Dermis lymphatic vessel endothelial cell (primary cell): ENCODE data around the gene TSTD1. TPM values are rescaled to one million over a fixed set of nuclear protein-coding genes. Genes with fewer than 3 reads are reported as not detected.

Source experiments
- total RNA-seq: library from RNA; depleted of rRNA; stranded (reverse); fragments of >200 nt; gene quantifications from 2 replicates; pipeline ENCODE4 v1.2.1, GENCODE V29; 2014

TSTD1 gene
- 9.1 and 15.4 TPM in 2 replicates for total RNA-seq

GRCh38 chr1:161038523-161039153, at the start of gene TSTD1:
TSTD1 (minus strand) TSS chr1:161038964; CDS start chr1:161038889, 75 bp downstream.

DNA sequence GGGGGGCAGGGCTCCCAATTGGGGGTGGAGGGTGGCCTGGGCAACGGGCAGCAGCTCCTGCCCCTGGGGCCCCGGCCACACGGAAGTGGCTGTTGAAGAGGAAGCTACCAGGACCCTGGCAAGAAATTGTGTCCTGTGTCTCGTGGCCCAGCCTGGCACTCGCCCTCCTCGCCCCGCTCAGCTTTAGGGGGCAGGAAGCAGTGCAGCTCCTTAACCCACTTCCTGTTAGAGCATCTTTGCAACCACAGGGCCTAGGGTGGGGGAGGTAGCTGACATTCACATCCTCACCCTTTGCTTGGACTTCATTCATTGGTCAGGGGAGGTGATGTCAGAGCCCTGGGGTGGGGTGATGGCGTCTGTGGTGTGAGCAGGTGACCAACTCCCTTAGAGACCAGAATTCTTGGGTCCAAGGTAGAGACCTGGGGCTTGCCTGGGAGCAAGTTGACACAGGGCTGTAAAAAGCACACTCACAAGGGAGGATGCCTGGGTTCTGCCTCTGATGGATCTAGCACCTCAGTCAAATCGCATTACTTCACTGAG, 31.0 kb upstream of the TSTD1 start, which contains the start of gene ARHGAP30:
Gene ARHGAP30, minus strand, starts transcription at position 161 of the 540 bp plus-strand sequence. CDS start 267 bp downstream, outside the sequence.

DNA sequence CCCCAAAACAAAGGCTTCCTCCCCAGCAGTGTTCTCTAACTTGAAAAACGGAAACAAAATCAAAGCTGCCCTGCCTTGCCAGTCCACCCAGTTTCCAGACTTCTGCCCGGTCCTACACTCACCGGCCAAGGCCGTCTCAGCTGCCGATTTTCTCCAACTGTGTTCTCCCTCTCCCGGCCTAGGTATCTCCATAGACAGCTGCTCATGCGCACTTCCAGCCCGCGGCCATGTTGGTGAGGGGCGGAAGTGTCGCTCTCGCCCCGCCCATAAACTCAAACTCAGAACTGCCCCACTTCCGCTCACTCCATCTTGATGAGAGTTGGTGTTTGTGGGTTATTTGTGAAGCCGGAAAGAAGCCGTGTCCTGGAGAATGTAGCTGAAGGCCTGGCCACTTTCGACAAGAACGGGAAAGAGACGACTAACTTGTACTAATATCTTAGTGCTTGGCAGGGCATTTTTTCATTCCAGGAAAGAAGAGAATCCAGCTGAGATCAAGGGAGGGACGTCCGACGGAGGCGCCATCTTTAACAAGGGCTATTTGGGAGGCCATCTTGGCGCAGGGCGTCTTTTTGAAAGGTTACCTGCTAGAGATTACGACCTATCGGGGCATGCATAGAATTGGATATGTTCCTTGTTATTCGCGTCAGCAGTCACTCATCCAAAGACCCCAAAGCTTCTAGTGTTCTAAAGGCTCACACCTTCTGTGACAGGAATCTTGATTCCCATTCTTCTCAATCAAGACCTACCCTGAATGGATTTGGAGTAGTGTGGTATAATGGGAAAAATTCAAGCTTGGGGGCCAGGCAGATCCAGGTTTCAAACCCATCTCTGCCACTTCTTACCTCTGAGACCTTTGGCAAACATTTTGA, 7.2 kb upstream of the TSTD1 start, which contains the start of gene USF1:
Gene USF1, minus strand, starts transcription at position 242 of the 869 bp plus-strand sequence. CDS start 2,702 bp downstream, outside the sequence.

DNA sequence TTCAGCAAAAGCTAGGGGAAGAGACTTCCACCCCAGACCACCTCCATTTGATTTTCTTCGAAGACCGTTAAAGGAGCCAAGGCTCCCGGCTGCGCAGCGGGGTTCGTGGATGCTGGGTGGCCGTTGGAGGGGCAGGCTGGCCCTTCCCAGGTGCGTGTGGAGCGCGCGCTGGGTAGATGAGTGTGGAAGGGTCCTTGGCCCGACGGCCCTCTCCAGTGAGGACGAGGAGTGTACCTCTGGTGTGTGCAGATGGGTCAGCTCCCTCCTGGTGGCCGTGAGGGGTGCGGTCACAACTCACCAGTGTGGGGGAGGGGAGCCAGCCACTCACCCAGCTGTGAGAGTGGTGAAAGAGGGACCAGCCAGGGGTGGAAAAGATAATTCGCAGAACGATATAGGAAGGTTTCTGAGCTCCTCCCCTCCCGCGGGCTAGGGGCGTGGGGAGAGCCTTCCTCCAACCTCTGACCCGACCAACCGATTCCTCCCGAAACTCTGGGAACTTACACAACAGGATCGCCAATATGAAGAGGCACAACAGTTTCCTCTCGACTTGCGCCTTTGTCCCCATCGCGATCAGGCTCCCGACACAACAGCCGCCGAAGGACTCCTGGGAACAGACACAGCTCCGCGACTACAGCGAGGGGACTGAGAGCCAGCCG, 18.1 kb downstream of the TSTD1 start, which contains the start of gene F11R:
Gene F11R, minus strand, starts transcription at position 644 of the 656 bp plus-strand sequence. Its CDS starts 79 bp downstream, at position 565.

Other genes starting within 250 kb of the TSTD1 start
- not detected in 2 replicates for gene LY9, start 242.8 kb downstream of the TSTD1 start, total RNA-seq
- not detected in 2 replicates for gene CD244, start 176.1 kb downstream of the TSTD1 start, total RNA-seq
- gene ITLN1, start 153.8 kb downstream of the TSTD1 start, total RNA-seq: not detected in 2 replicates
- 0.09 TPM in 1 of 2 replicates, not detected in the other for gene ITLN2, start 84.2 kb downstream of the TSTD1 start, total RNA-seq
- 111 and 184 TPM in 2 replicates for gene F11R, start 17.8 kb downstream of the TSTD1 start, total RNA-seq
- 85.4 and 91.7 TPM in 2 replicates for gene USF1, start 7.0 kb upstream of the TSTD1 start, total RNA-seq
- gene ARHGAP30, start 30.9 kb upstream of the TSTD1 start, total RNA-seq: not detected in 2 replicates
- under 0.01 and 0.34 TPM in 2 replicates for gene NECTIN4, start 50.6 kb upstream of the TSTD1 start, total RNA-seq
- gene KLHDC9, start 59.4 kb upstream of the TSTD1 start, total RNA-seq: 0.95 and 1.6 TPM in 2 replicates
- gene PFDN2, start 79.1 kb upstream of the TSTD1 start, total RNA-seq: 38.9 and 39.4 TPM in 2 replicates
- gene NIT1, start 79.1 kb upstream of the TSTD1 start, total RNA-seq: 9.1 and 12.4 TPM in 2 replicates
- 43.3 and 50.0 TPM in 2 replicates for gene DEDD, start 93.7 kb upstream of the TSTD1 start, total RNA-seq
- 154 and 165 TPM in 2 replicates for gene UFC1, start 115.0 kb upstream of the TSTD1 start, total RNA-seq
- gene USP21, start 120.5 kb upstream of the TSTD1 start, total RNA-seq: 3.7 and 4.0 TPM in 2 replicates
- gene PPOX, start 127.5 kb upstream of the TSTD1 start, total RNA-seq: 11.9 and 15.5 TPM in 2 replicates
- 15.6 and 20.3 TPM in 2 replicates for gene B4GALT3, start 138.5 kb upstream of the TSTD1 start, total RNA-seq
- gene ADAMTS4, start 160.1 kb upstream of the TSTD1 start, total RNA-seq: 10.0 and 13.3 TPM in 2 replicates
- 161 and 182 TPM in 2 replicates for gene NDUFS2, start 163.4 kb upstream of the TSTD1 start, total RNA-seq
- gene FCER1G, start 176.3 kb upstream of the TSTD1 start, total RNA-seq: 0.17 TPM in 1 of 2 replicates, not detected in the other
- gene APOA2, start 184.7 kb upstream of the TSTD1 start, total RNA-seq: not detected in 2 replicates
- gene TOMM40L, start 187.1 kb upstream of the TSTD1 start, total RNA-seq: 10.2 and 10.9 TPM in 2 replicates
- not detected in 2 replicates for gene NR1I3, start 199.2 kb upstream of the TSTD1 start, total RNA-seq
- gene PCP4L1, start 219.8 kb upstream of the TSTD1 start, total RNA-seq: not detected in 2 replicates